ENCODE data around the gene SLC25A31.

The SLC25A31 gene

GRCh38 chr4:127730142-127730913 is at the start of gene SLC25A31:
SLC25A31 (plus strand) TSS chr4:127730400; CDS start chr4:127730546, 146 bp downstream.
- Histone ChIP-seq H3K27me3 (ENCODE audit: insufficient read depth, low read depth) (no peaks in the 10 kb centered on the region), H3K4me2 (no peak within 1 kb of the TSS), H4K20me1 (ENCODE audit: insufficient read depth) (no peaks in the 10 kb centered on the region), H3K36me3 (ENCODE audit: insufficient read depth) (no peaks in the 10 kb centered on the region), H3K9ac (no peak within 1 kb of the TSS), H3K27ac (no peak within 1 kb of the TSS), H3K4me1 (ENCODE audit: low read depth, poor library complexity, severe bottlenecking) (no peaks in the 10 kb centered on the region), H2AFZ (ENCODE audit: low read depth) (no peak within 1 kb of the TSS), H3K79me2 (ENCODE audit: insufficient read depth, low read depth) (no peaks in the 10 kb centered on the region), H3K4me3 (IDR thresholded peaks at IDR 0.05; ENCODE audit: insufficient read depth, low read depth, low read length) (no peak within 1 kb of the TSS)
- TF ChIP-seq CTCF (conservative IDR thresholded peaks at IDR 0.05; ENCODE audit: low read depth, low read length), result no peak

- H3K4me2 ChIP-seq, result no peak overlapping the region
- H4K20me1 ChIP-seq (ENCODE audit: insufficient read depth), result no peaks in the 10 kb centered on the region
Observed at GRCh38 chr4:127685292-127685691, 44.9 kb upstream of the SLC25A31 start.

GRCh38 chr4:127686658-127687057 is 43.5 kb upstream of the SLC25A31 start:
- H3K4me2 ChIP-seq, result no peak overlapping the region
- no peak overlapping the region for H3K9ac ChIP-seq
- TF ChIP-seq CTCF (conservative IDR thresholded peaks at IDR 0.05; ENCODE audit: low read depth, low read length), result no peak
- no peaks in the 10 kb centered on the region for H3K79me2 ChIP-seq (ENCODE audit: insufficient read depth, low read depth)
- H3K4me3 ChIP-seq (IDR thresholded peaks at IDR 0.05; ENCODE audit: insufficient read depth, low read depth, low read length), result no peak overlapping the region
- H4K20me1 ChIP-seq (ENCODE audit: insufficient read depth), result no peaks in the 10 kb centered on the region
- H3K36me3 ChIP-seq (ENCODE audit: insufficient read depth), result no peaks in the 10 kb centered on the region
- no peaks in the 10 kb centered on the region for H3K4me1 ChIP-seq (ENCODE audit: low read depth, poor library complexity, severe bottlenecking)
- H3K27me3 ChIP-seq (ENCODE audit: insufficient read depth, low read depth), result no peaks in the 10 kb centered on the region
- no peak overlapping the region for H3K27ac ChIP-seq
- H2AFZ ChIP-seq (ENCODE audit: low read depth), result no peak overlapping the region

More at GRCh38 chr4:127685292-127685691, 44.9 kb upstream of the SLC25A31 start:
- H3K27me3 ChIP-seq (ENCODE audit: insufficient read depth, low read depth), result no peaks in the 10 kb centered on the region
- H3K4me3 ChIP-seq (IDR thresholded peaks at IDR 0.05; ENCODE audit: insufficient read depth, low read depth, low read length), result no peak overlapping the region
- H3K9ac ChIP-seq, result no peak overlapping the region
- no peaks in the 10 kb centered on the region for H3K36me3 ChIP-seq (ENCODE audit: insufficient read depth)
- no peaks in the 10 kb centered on the region for H3K79me2 ChIP-seq (ENCODE audit: insufficient read depth, low read depth)
- H3K27ac ChIP-seq, result no peak overlapping the region
- TF ChIP-seq CTCF (conservative IDR thresholded peaks at IDR 0.05; ENCODE audit: low read depth, low read length), result no peak
- H3K4me1 ChIP-seq (ENCODE audit: low read depth, poor library complexity, severe bottlenecking), result no peaks in the 10 kb centered on the region
- no peak overlapping the region for H2AFZ ChIP-seq (ENCODE audit: low read depth)

GRCh38 chr4:127687580-127687979 is 42.6 kb upstream of the SLC25A31 start:
- no peak overlapping the region for H3K27ac ChIP-seq
- no peaks in the 10 kb centered on the region for H3K27me3 ChIP-seq (ENCODE audit: insufficient read depth, low read depth)
- no peak for TF ChIP-seq CTCF (conservative IDR thresholded peaks at IDR 0.05; ENCODE audit: low read depth, low read length)
- no peak overlapping the region for H2AFZ ChIP-seq (ENCODE audit: low read depth)
- H3K79me2 ChIP-seq (ENCODE audit: insufficient read depth, low read depth), result no peaks in the 10 kb centered on the region
- H3K4me1 ChIP-seq (ENCODE audit: low read depth, poor library complexity, severe bottlenecking), result no peaks in the 10 kb centered on the region
- no peak overlapping the region for H3K4me2 ChIP-seq
- H3K36me3 ChIP-seq (ENCODE audit: insufficient read depth), result no peaks in the 10 kb centered on the region
- H3K9ac ChIP-seq, result no peak overlapping the region
- H3K4me3 ChIP-seq (IDR thresholded peaks at IDR 0.05; ENCODE audit: insufficient read depth, low read depth, low read length), result no peak overlapping the region
- H4K20me1 ChIP-seq (ENCODE audit: insufficient read depth), result no peaks in the 10 kb centered on the region
